Stimulated activated CD4-positive, alpha-beta T cell treated with anti-CD3 and anti-CD28 coated beads, Interleukin-15, amount 100 ng/mL, for 48 hours (primary cell): ENCODE results near the gene ATP10A.

ENCODE experiments used
- DNase-seq, 2 donors: peaks; one replicate each; pipeline ENCODE4 v3.0.0-alpha.2; 2020; ENCODE audit warnings: low read depth in 2 of 2

The ATP10A gene

DNA sequence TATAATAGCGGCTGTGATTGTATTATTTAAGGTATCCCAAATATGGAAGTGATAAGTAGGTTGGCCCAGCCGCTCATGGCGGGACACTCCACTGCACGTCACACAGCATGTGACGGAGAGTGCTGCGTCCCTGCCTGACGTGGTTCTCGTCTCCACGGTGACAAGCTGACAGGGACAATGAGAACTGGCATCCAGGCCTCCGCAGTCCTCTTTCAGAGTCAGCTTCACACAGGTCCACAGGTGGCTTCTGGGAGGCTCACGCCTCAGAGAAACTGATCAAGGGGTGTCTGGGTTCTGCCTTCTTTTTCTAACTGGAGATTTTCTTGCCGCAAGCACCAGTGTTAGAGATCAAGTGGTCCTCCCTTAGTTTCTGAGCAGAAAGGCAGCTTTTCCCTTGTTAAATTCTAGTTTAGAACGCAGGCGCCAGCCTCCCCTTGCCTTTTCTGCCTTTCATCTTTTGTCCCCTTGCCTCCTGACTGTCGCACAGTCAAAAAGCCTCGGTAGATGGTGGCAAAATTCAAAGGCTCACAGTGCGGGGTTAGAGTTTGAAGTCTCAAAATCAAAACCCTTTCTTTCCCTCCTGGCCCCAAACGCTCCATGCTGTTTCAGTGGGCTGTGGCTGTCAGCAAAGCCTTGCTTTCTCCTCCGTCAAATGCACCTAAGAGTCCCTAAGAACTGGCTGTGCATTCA lies 120.9 kb downstream of the ATP10A start:
- DNase-seq, result no peak

DNA sequence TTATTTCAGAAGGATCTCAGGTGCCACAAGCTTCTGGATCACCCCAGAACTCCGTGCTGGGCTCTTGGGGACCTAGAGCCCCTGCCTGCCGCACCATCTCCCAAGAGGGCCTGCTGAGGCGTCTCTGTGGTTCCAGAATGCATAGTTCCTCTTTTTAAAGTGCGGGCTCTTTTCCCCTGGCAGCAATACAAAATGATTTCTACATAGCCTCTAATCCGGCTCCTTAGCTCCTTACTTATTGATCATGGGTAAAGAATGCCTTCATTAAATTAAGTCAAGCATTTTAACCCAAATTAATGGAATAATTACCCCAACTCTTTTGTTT lies 121.9 kb downstream of the ATP10A start:
- no peak for DNase-seq

DNA sequence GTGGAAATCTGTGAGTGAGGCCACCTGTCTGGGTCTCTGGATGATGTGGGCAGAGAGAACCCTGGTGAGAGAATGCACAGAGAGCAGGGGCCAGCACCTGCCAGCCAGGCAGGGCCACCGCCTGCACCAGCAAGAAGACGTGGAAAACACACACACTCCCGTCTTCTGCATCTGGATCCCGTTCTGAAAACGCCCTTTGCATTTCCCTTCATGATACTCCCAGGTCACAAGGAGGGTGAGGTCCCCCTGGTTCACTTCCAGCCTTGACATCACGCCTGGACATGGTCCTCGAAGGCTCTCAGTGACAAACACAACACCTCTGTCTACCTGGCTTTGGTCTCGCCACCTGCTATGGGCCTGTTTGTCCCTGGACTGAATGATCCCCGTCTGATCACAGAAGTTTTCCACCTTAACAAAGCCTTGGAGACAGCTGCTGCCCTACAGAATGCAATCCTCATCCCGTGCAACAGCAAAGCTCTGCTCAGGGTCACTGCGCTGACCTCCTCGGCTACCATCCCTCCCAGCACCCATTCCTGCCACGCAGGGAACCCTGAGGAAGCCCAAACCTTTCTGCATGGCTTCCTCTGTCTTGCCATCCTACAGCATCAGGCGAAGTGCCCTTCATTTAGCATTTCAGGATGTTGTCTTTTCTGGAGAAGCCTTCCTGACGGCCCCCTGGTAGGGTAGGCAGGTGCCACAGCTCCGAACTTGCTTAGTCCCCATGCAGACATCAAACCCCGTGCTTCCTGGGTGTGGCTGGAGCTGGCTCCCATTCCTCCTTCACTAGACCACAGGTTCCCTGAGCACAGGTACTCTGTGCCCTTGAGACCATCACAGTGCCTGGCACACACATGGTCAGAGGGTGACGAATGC lies 122.5 kb downstream of the ATP10A start:
- no peak for DNase-seq

DNA sequence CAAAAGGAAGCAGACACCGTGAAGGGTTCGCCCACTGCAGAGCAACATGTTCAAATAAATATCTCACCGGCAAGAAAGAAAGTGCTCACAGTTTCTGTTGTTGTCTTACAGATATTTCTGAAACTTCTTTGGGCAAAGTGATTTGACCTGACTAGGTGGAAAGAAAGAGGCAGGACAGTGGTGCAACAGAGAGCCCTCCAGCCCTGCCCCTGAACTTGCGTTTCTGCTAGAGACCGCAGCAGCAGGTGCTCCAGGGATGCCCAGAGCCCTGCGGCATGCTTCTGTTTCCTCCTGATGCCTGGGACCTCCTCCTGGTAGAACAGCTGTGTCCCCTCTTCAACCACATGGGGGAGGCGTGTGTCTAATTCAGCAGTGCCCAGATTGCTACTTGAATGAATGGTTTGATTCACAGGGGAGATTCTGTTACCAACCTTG lies 123.4 kb downstream of the ATP10A start:
- DNase-seq, result peak in 1 of 2 donors; percentile 21

DNA sequence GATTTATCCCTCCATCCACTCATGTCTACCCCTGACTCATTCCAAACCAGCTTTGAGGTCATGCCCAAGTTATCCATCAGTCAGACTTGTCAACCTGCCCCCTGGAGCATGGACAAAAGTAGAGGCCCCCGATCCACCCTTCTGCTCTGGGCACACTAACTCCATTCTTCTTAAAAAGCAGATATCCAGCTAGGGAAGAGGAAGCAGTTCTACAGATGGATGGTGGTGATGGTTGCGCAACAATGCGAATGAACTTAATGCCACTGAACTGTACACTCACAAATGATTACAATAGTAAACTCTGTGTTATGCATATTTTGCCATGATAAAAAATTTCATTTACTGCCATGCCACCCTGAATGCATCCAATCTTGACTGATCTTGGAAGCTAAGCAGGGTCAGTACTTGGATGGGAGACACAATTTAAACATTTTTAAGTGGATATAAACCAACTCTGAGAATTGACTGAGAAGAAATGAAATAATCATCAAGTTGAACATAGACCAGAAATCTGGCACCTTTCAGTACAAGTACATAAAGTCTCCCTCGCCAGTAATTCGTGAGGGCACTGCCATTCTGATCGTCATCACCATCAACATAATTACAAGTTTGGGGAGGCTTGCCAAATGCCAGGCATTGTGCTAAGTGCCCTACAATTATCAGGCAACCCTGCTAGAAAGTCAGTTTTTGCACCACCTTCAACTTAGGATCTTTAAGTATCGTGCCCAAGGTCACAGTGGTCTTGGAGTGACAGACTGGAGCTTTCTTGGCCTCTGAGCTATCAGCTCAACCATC lies 124.8 kb downstream of the ATP10A start:
- no peak for DNase-seq

DNA sequence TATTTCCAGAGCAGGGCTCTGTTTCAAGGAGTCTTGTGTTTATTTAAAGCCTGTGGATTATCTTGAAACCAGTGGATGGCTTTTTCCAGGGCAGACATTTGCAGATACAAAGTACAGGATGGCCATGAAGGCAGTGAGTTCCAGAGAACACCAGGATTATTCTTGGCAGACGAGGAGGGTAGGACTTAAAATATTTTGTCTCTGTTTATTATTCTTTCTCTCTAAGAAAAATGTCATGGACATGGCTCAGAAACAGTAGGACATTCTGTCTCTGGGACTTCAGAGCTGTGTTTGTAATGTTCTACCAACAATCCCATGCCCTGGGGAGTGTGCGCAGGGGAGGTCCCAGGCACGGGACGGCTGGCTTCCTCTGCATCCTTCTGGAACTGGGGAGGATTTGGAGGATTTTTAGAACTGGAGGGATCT lies 125.9 kb downstream of the ATP10A start:
- DNase-seq, result no peak

DNA sequence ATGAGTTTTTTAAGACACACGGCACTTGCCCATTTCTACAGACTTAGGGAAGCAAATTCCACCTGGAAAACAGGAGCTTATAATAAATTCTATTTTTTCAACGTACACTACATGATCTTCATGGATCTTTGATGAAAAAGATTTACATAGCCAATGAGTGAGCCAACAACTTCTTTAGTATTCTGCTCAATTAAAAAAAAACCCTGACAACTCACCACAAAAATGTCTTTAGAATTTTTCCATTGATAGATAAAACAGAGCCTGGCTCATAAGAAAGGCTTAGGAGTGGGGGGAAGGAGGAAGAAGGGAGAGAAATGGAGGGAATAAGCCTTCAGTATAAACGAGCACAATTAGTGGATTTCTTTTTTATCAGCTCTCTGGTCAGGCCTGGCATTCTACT lies 126.7 kb downstream of the ATP10A start:
- no peak for DNase-seq

DNA sequence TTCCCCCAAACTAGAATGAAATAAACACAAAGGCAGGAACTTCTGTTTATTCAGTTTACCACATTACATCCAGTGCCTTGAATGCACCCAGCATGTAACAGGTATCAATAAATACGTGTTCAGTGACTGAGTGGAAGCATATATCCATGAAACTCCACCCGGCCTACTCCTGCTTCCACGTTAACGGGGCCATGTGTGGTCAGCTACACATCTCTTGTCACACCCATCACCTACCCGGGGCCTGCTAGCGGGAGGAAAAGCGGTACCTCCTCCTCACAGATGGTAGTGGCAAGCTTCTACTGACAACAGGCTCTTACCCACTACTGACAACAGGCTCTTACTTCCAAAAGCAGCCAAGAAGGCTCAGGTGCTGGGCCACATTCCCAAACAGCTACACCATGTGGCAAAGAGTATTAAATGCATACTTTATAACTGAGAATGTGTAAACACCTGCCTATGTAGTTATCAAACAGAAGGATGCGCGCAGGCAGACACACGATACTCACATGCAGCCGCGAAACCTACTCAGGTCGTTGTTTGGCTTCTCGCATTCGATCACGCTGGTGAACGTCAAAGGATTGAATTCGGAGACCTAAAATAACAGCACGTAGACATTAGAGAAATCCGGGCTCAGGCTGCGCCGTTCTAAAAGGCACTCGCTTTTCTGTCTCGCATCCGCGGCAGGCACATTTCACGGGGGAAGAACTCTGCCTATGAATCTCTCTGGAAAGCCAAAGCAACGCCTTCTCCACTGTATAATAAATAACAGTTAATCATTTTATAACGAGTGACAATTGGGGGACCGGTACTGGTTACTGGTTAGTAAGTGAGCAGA lies 127.4 kb downstream of the ATP10A start:
- no peak for DNase-seq

DNA sequence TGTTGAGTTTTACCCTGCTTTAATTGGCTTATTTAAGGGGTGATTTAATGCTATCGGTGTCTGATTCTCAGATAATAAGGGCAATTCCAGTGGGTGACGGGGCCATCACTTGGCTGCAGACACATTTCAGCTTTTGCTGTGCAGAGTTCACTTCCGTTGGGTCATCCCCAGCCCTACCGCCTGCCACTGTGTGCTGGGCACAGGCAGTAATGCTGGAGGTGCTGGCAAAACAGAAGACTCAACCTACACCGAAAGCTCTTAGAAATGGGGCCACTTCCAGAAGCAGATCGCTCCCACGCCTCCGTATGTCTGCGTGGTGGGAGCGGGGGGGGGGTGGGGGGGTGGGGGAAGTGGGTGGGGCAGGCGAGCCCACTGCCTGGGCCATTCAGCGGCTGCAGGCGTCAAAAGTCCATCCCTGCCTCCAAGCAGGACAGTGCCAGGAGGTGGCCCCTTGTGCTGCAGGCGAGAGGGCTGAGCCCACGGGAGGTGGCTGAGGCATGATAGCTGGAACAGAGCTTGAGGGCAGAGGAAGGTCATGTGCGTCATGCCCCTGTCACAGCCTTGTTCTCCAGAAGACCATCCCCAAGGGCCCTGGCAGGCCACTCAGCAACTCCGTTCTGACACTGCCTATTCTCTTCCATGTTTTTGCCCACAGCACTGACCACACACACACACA lies 128.3 kb downstream of the ATP10A start:
- DNase-seq, result no peak

DNA sequence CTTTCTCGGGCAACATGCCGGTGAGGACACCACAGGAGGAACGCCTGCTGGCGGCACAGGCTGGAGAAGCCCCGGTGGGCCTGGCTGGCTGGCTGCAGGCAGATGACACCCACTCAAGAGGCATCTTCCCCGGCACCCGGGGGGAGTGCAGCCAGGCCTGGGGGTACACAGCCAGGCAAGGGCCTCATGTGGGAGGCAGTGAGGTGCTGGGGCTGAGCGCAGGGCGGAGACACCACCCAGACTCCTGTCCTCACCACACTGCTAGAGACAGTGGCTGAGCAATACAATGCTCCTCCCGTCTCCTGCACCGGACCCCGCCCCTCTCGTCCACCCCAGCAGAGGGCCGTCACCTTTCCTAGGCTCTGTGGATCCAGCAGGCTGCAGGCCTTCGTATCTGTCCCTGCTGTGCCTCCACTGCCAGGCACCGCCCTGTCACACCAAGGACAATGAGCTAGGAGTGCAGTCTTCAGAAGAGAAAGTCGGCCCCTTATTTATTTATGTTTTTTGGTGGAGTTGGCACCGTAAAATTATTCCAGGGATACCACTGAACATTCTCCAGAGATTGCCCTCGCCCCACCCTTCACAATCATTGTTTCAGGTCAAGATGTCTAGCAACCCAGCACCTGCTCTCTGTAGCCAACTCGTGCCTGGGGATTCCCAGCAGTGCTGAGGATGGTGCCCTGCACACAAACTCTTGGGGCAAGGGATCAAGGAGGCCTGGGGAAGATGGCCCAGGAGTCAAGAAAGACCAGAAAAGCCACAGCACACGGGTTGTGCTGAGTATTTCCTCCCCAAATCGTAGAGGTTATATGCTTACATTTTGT lies 129.1 kb downstream of the ATP10A start:
- DNase-seq, result no peak

DNA sequence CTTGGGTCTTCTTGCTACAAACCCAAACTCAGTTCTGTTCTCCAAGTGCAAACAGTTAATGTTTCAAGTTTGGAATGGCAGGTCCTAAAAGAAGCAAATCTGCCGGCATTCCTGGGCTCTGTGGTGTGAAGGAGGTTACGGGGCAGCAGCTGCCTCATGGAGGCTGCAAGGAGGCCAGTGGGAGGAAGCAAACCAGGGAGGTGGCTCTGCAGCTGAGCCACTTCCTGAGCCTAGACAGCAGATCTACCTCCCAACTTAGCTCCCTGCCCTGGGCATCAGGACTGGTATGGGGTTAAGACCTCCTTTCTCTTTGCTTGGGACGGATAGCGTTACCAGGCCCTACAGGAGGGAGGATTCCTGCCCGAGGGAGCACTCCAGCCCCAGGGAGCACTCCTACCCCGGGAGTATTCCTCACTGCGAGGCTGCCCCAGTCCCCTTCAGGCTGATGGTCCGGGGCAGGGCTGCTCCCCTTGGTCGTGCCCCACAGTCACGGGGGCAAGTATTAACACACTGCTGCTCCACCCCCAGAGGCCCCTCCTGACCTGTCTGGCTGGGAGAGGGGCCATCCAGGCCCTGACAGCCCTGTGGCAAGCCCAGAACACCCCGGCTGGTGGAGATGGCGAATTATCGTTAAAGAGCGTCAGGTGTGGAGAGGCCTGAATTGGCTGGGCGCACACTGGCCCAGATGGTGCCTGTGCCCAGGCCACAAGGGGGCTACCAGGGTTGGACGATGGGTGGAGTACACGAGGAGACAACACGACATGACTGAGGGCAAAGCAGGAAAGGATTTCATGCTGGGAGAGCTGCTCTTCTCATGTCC lies 129.9 kb downstream of the ATP10A start:
- DNase-seq, result no peak

DNA sequence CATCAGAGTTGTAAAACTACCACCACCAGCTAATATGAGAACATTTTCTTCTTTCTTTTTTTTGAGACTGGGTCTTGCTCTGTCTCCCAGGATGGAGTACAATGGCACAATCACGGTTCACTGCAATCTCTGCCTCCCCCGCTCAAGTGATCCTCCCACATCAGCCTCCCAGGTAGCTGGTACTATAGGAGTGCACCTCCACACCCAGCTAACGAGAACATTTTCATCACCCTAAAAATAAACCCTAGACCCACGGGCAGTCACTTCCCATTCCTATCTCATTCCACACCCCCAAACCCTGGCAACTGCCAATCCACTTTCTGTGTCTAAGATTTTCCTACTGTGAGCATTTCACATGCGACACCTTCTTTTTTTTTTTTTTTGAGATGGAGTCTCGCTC lies 130.9 kb downstream of the ATP10A start:
- no peak for DNase-seq

DNA sequence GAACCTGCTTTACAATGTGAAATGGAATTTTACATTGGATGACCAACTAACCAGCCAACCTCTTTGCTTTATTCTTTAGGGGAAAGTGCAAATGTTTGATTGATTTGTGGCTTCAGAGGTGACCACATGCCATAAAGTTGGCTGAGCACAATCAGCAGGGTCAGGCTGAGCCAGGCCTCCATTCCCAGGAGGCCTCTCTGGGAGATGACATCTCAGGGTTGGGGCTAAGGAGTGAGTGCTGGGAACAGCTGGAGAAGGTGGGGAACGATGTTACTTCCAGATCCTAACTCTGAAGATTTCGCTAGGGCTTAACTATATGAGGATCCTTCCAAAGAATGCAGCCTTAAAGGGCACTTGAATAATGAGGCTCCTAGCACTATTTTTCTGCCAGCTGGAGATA lies 131.7 kb downstream of the ATP10A start:
- no peak for DNase-seq

DNA sequence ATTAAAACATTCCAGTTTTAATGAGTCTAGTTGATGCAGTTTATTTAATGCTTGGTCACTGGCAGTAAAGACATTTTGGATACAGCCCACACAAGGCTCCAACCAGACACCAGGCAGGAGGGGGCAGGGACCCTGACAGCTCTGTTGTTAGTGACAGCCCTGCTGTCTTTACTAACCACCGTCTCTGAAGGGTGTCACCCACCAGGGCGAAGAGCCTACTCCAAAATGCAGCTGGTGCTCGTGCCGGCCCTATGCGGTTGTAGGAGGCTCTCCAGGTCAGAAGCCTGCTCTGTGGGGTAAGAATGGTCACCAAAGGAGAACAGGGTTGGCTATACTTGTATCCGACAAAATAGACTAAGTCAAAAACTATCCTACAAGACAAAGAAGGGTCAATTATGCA lies 132.2 kb downstream of the ATP10A start:
- DNase-seq, result no peak

DNA sequence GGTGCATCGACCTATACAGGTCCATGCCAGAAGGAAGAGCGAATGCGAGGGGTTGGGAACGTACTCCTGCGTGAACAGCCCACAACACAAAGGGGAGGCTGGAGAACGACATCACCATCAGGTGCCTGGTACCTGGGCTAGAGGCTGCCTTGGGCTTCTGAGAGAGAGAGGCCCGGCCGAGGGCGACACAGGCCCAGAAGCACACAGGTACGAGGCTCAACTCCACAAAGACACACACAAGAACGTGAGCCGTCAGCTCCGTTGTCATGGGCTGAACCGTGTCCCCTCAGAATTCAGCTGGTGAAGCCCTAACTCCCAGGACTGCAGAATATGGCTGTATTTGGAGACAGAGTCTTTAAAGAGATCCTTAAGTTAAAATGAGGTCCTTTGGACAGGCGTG lies 134.3 kb downstream of the ATP10A start:
- DNase-seq, result no peak

DNA sequence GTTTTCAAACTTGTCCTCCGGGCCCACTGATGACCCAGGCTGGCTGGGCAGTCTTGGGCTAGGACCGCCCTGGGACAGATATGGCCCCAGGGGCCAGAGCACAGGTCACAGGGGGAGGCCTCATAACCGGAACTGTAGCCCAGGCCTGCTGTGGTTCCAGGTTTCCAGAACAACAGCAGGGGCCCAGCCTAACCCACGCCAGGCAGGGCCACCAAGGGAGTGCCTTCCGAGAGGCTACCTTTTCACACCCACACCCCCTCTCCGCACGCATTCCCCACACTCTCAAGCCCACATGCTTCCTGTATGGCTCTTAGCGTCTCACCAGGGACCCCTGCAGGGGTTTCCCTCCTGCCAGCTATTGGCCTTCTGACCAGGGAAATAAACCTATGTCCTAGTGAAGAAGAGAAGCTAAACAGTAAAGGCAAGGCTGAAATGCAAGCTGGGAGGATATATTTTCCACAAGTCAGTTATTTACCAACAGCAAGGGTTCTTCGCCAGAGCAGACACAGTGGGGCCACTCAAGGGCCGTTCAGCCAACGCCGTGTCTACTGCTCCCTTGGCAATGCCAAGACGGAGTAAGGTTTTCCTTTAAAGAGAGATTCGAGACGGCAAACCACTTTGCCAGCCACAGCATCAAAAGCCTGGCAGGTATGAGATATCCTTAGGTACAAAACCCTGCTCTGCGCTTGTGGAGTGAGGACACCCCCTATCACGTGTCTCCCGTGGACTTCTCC lies 135.1 kb downstream of the ATP10A start:
- DNase-seq, result no peak

DNA sequence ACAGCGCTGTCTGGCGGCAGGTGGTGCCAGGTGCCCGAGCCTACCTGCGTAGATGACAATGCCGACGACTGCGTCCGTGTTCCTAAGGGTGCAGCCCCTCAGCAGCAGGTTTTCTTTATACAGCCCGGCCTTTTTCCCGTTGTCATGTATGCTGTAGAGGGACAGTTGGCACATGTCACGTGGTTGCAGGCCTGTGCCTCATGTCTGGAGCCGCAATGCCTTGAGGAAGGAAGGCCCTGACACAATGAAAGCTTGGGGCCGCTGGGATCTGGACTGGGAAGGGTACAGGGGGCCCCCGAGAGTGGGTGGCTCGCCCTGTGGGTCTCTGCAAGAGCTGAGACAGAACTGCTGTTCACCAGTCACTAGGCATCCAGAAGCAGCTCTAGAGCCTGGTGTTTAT lies 136.0 kb downstream of the ATP10A start:
- DNase-seq, result no peak

DNA sequence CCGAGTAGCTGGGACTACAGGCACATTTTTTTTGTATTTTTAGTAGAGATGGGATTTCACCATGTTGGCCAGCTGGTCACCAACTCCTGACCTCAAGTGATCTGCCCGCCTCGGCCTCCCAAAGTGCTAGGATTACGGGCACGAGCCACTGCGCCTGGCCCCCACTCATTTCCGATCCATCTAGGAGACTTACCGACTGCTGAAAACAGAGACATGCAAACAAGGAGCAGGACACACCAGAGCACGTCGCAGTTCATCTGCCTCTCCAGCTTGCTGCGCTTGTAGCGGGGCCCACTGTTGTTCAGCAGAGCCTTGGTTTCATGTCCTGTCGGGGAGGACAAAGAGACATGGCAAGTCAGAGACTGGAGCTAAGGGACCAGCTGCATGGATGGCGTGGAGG lies 137.4 kb downstream of the ATP10A start:
- no peak for DNase-seq

DNA sequence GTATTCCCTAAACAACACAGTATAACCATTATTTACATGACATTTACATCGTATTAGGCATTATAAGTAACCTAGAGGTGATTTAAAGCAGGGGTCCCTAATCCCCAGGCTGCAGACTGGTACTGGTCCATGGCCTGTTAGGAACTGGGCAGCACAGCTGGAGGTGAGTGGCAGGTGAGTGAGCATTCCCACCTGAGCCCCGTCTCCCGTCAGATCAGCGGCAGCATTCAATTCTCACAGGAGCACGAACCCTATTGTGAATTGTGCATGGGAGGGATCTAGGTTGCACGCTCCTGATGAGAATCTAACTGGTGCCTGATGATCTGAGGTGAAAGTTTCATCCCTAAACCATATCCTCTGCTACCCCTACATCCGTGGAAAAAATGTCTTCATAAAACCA lies 138.2 kb downstream of the ATP10A start:
- no peak for DNase-seq
